Glutamatergic neuron (in vitro differentiated cells): ENCODE results near the gene EMD. TPM values are rescaled to one million over a fixed set of nuclear protein-coding genes. Genes with fewer than 3 reads are reported as not detected.
"Not testable (repeated sequence)": the region's sequence is repeated elsewhere in the genome, so short reads cannot be mapped to it uniquely, and the experiment has no call there.

Experiments used
- DNase-seq: peaks from one replicate; pipeline ENCODE4 v3.0.0; 2022
- H3K27ac Mint-ChIP-seq: one replicate; pipeline ENCODE4 v1.8.0; 2020; ENCODE audit warnings: mild to moderate bottlenecking, mixed read lengths, inconsistent platforms; ENCODE audit not compliant: unreplicated experiment
- H3K27me3 Mint-ChIP-seq: one replicate; pipeline ENCODE4 v1.8.0; 2020; ENCODE audit warnings: mild to moderate bottlenecking, moderate library complexity, mixed read lengths, inconsistent platforms; ENCODE audit not compliant: unreplicated experiment
- H3K36me3 Mint-ChIP-seq: one replicate; pipeline ENCODE4 v1.8.0; 2020; ENCODE audit warnings: mild to moderate bottlenecking, mixed read lengths, inconsistent platforms; ENCODE audit not compliant: unreplicated experiment
- H3K4me1 Mint-ChIP-seq: one replicate; pipeline ENCODE4 v1.8.0; 2020; ENCODE audit warnings: mild to moderate bottlenecking, low read depth, mixed read lengths, inconsistent platforms; ENCODE audit not compliant: unreplicated experiment
- H3K4me3 Mint-ChIP-seq: one replicate; pipeline ENCODE4 v1.8.0; 2020; ENCODE audit warnings: mild to moderate bottlenecking, mixed read lengths, inconsistent platforms; ENCODE audit not compliant: unreplicated experiment
- H3K9me3 Mint-ChIP-seq: one replicate; pipeline ENCODE4 v1.8.0; 2020; ENCODE audit warnings: mild to moderate bottlenecking, moderate library complexity, mixed read lengths, inconsistent platforms; ENCODE audit not compliant: unreplicated experiment
- total RNA-seq: library from RNA; stranded (reverse); fragmentation: NEBNext Ultra II Directional; extraction: Animal tissue kit (Norgen Biotek cat#: 25700); gene quantifications from one replicate; pipeline ENCODE4 v1.2.1, GENCODE V29; 2021; ENCODE audit not compliant: unreplicated experiment
- TF ChIP-seq, protein P1 (sequence below): fragments of 200-600 bp; sonication (generic); IDR thresholded peaks from one replicate; pipeline ENCODE4 v1.5.0; 2021; ENCODE audit not compliant: partially characterized antibody, unreplicated experiment

EMD gene
- total RNA-seq, 1 donor from 2014 or later = 56.8 TPM

DNA sequence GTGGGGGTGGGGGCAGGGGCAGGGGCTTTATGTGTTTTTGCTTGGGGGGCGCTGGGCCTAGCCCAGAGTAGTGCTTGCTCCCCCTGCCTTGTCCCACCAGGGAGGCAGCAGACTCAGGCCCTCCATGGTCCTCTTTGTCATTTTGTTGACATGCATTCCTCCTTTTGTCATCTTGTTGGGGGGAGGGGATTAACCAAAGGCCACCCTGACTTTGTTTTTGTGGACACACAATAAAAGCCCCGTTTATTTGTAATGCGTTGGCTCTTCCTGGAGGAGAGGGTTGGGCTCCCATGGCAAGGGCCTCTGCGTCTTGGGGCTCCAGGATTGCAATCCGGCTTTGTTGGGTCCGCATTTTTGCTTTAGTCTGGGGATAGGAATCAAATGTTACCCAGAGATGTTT, 2.2 kb downstream of the EMD start:
- DNase-seq = no peak
- Mint-ChIP-seq H3K27me3 (peaks cover 2% of the 10 kb centered on the region), H3K9me3 (peaks cover 1% of the 10 kb centered on the region), H3K4me1 (no peaks in the 10 kb centered on the region), H3K36me3 (no peaks in the 10 kb centered on the region), H3K27ac (no peak overlapping the region), H3K4me3 (no peak overlapping the region)
- TF ChIP-seq, protein P1, sequence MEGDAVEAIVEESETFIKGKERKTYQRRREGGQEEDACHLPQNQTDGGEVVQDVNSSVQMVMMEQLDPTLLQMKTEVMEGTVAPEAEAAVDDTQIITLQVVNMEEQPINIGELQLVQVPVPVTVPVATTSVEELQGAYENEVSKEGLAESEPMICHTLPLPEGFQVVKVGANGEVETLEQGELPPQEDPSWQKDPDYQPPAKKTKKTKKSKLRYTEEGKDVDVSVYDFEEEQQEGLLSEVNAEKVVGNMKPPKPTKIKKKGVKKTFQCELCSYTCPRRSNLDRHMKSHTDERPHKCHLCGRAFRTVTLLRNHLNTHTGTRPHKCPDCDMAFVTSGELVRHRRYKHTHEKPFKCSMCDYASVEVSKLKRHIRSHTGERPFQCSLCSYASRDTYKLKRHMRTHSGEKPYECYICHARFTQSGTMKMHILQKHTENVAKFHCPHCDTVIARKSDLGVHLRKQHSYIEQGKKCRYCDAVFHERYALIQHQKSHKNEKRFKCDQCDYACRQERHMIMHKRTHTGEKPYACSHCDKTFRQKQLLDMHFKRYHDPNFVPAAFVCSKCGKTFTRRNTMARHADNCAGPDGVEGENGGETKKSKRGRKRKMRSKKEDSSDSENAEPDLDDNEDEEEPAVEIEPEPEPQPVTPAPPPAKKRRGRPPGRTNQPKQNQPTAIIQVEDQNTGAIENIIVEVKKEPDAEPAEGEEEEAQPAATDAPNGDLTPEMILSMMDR = no peak

DNA sequence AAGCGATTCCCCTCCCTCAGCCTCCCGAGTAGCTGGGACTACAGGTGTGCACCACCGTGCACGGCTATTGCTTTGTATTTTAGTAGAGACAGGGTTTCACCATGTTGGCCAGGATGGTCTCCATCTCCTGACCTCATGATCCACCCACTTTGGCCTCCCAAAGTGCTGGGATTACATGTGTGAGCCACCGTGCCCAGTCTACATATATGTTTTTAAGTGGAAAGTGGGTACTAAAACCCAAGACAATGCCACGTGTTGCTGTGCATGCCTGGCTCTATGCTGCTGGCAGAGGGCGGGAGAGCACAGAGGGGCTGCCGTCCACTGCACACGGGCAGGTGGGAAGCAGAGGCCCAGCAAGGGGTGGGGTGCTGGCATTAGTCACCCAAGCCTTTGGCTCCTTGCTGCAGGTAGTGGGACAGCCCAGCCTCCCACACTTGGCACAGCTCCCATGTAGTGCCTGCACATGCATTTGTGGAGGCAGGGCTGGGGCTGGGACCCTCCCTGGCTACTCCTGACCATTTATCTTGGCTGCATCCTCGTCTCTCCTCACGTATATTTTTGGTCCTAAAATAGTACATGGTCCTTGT, 3.5 kb downstream of the EMD start:
- TF ChIP-seq, protein P1 = no peak
- no peaks in the 10 kb centered on the region for H3K4me1 Mint-ChIP-seq
- H3K27me3 Mint-ChIP-seq = peaks cover 2% of the 10 kb centered on the region
- no peak for DNase-seq
- H3K27ac Mint-ChIP-seq = no peak overlapping the region
- H3K4me3 Mint-ChIP-seq = no peak overlapping the region
- H3K9me3 Mint-ChIP-seq = peaks cover 1% of the 10 kb centered on the region
- no peaks in the 10 kb centered on the region for H3K36me3 Mint-ChIP-seq

DNA sequence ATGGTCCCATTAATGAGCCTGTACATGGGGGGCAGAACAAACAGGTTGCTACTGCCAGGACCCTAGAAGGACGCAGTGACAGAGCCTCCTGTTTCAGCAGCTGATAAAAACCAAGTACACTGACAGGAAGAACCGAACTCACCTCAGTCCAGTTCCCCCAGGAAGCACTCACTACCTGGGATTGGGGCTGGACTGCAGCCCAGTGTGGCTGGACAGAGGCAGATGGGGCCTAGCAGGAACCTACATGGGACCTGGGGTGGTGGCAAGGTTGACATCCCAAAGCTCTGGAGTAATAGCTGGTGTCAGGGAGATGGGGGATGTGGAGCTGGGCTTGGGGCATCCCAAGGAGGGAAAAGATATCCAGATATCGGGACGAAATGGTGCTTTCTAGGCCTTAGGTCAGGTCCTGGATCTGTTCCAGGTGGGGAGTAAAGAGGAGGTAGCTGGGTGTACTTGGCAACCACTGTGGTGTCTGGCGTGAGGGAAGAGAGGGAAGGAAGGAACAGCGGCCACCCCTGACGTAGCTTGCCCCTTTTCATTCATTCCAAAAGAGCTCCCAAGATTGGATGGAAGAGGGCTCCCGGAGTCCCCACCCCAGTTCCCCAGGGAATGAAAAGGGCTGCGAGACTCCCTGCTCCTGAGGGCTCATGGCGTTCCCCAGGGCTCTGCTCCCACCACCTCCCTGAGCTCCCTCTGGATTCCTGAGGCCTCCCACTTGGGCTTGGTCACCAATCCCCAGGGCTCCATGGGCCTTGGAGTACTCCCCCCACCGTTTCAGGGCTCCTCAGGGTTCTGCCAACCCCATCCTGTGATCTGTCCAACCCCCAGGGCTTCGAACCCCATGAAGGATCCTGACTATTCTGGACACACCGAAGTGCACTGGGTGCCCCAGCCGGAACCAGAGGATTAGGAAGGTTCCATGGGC, 4.5 kb downstream of the EMD start:
- H3K36me3 Mint-ChIP-seq = no peaks in the 10 kb centered on the region
- no peak overlapping the region for H3K4me3 Mint-ChIP-seq
- TF ChIP-seq, protein P1 = no peak
- peaks cover 1% of the 10 kb centered on the region for H3K9me3 Mint-ChIP-seq
- DNase-seq = no peak
- no peaks in the 10 kb centered on the region for H3K4me1 Mint-ChIP-seq
- H3K27me3 Mint-ChIP-seq = peaks cover 2% of the 10 kb centered on the region
- H3K27ac Mint-ChIP-seq = no peak overlapping the region

DNA sequence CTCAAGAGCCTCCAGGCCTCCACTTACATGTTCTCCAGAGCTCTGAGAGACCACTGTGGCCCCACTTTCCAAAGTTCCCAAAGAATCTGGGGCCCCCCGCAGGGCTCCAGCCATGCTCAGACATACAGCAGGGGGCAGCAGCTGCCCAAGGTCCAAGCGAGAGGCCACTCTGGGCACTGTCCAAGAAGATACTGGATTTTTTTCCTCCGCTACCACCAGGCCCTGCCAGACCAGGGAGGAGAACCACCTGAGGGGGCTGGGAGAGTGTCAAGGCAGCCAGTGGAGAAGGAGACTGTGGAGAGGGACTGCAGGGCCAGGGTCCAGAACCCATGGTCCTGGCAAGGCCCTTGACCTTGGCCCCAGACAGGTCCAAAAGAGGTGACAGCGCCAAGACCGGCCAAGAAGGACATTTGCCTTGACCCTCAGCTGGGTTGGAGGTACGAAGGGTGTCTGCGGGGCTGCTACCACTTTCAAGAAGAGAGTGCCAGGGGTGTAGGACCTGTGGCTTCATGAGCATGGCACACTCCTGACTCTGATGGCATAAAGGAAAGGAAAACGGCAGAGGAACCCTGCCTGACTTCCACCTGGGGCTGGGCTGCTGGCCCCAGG, 5.3 kb downstream of the EMD start:
- TF ChIP-seq, protein P1 = no peak
- no peaks in the 10 kb centered on the region for H3K36me3 Mint-ChIP-seq
- DNase-seq = no peak
- no peak overlapping the region for H3K4me3 Mint-ChIP-seq
- peaks cover 1% of the 10 kb centered on the region for H3K9me3 Mint-ChIP-seq
- H3K27ac Mint-ChIP-seq = no peak overlapping the region
- no peaks in the 10 kb centered on the region for H3K4me1 Mint-ChIP-seq
- H3K27me3 Mint-ChIP-seq = peaks cover 2% of the 10 kb centered on the region

DNA sequence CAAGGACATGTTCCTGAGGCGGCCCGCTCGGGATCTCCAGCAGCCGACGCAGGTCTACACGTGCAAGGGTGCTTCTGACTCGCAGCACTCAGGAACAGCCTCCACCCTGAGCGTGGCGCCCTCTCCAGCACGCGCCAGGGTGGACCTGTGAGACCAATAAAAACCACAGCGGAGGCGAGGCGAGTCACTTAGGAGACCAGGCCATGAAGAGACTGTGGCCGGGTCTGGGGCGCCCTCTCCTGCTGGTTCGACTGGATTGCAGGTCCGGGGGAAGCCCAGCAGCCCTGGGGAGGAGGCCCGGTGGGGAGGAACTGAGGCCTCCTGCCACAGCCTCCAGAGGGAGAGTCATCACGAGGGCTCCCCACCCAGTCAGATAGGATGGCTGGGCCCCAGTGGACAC, 9.0 kb downstream of the EMD start:
- not testable (repeated sequence) for H3K9me3 Mint-ChIP-seq, DNase-seq, H3K36me3 Mint-ChIP-seq, H3K4me3 Mint-ChIP-seq, H3K27me3 Mint-ChIP-seq, H3K4me1 Mint-ChIP-seq, H3K27ac Mint-ChIP-seq

DNA sequence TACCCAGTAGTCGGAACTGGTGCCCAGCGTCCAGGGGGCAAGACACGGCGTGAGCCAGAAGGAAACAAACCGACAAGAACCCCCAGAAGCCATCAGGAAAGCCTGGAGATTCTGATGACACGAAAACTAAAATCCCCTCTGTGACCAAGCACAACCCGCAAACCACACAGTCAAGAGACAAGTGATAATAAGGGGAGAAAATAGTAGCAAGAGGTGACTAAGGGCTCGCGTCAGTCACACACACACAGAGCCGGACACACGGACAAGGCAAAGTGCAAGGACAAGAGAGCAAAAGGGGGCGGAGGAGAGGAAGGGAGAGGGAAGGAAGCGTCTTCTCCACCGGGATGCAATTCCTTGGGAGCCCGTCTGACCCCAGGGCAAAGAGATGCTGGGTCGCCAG, 9.6 kb downstream of the EMD start:
- H3K36me3 Mint-ChIP-seq = not testable (repeated sequence)

DNA sequence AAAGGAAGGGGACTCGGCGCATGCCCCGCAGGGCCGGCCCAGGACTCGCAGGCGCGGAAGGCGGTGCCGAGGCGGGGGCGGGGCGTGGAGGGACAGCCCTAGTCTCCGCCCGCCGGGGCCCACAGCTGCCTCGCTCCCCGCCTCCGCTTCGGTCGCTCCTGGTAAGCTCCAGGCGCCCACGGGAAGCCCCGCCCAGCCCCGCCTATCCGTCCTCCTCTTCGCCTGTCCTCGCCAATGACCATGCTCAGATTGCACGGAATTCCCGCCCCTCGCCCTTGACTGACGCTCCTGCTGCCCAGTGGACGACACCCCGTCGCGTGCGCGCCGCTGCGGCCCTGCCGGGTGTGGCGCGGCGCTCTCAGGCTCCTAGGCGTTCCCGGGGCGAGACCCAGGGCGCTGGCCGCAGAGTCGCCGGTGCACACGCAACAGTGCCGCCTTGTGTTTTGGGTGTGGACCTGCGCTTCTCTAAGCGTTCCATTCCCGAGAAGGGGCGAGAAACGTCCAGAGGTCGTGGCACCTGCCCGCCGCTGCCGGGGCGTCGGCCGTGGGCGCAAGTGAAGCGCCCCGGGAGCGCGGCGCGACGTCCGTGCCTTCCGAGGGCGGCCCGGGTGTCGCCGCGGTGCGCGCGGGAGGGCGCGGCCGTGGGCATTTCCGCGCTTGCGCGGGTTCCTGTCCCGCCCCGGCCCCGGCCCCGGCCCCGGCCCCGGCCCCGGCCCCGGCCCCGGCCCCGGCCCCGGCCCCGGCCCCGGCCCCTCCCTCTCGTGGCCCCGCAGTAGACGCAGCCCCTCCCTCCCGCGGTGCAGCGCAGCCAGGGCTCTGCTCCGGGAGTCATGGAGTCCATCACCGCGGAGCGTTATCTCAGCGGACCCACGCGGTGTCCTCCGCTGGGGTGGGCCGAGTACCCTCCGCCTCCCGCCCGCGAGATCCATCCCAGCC, 11.0 kb downstream of the EMD start:
- not testable (repeated sequence) for H3K36me3 Mint-ChIP-seq, H3K4me1 Mint-ChIP-seq, DNase-seq, H3K4me3 Mint-ChIP-seq, H3K27me3 Mint-ChIP-seq, H3K27ac Mint-ChIP-seq, H3K9me3 Mint-ChIP-seq

More for the DNA sequence above, 9.6 kb downstream of the EMD start:
- H3K27me3 Mint-ChIP-seq, H3K4me1 Mint-ChIP-seq, H3K4me3 Mint-ChIP-seq, H3K9me3 Mint-ChIP-seq, DNase-seq, H3K27ac Mint-ChIP-seq: not testable (repeated sequence)
